HCT116 (cell line): Measurements from ENCODE around the gene SLC22A4. TPM values are rescaled to one million over a fixed set of nuclear protein-coding genes. Genes with fewer than 3 reads are reported as not detected.

ENCODE experiments used
- ATAC-seq: fragments of 200-7000 bp; cut with Tn5 transposase; 2 replicates; pipeline ENCODE4 v1.9.1; 2020; ENCODE audit warnings: mild to moderate bottlenecking, moderate library complexity
- BruUV-seq: library from RNA; stranded (reverse); fragments of 400-500 nt; replicated peaks from 2 replicates; lab custom pipeline; 2021; lab: Mats Ljungman, UMichigan
- CTCF ChIA-PET: fragments of 300-600 bp; sonication (Branson Sonifier 250); formaldehyde crosslinking; loops from one replicate; lab custom pipeline; 2021; ENCODE audit warnings: antibody characterized with exemption; lab: Charles Lee
- POLR2A ChIA-PET: fragments of 300-600, 350-600 bp; sonication (Branson Sonifier 250); formaldehyde crosslinking; loops from one replicate; lab custom pipeline; 2021; ENCODE audit warnings: antibody characterized with exemption; lab: Charles Lee
- RAD21 ChIA-PET, 2 experiments: fragments of 300-600 bp; sonication (Branson Sonifier 250); formaldehyde crosslinking; loops; one replicate each; lab custom pipeline; 2023; ENCODE audit warnings: low total read pairs in 2 of 2; ENCODE audit not compliant: uncharacterized antibody in 2 of 2, unreplicated experiment in 2 of 2, low non-redundant PET in 1 of 2; lab: Charles Lee
- DNase-seq: peaks from one replicate; pipeline ENCODE4 v3.0.0-alpha.2; 2010; ENCODE audit warnings: low read depth, low spot score
- H2AFZ ChIP-seq: fragments of 200-600 bp; shearing (Covaris generic), sonication (generic); 2 replicates; pipeline ENCODE4 v1.6.1; 2017; ENCODE audit warnings: low read depth, mixed run types, mixed read lengths, antibody characterized with exemption, low read length; ENCODE audit not compliant: poor library complexity, severe bottlenecking
- H3K27ac ChIP-seq: 2 replicates; pipeline ENCODE4 v1.5.1; 2012; ENCODE audit warnings: low read depth, low read length
- H3K27me3 ChIP-seq: fragments of 200-600 bp; sonication (generic); 2 replicates; pipeline ENCODE4 v1.6.1; 2016; ENCODE audit warnings: mixed run types, low read length, mixed read lengths; ENCODE audit not compliant: insufficient read depth
- H3K36me3 ChIP-seq, 2 experiments: fragments of 200-500 bp in 1 of 2; fragments of 200-600 bp in 1 of 2; sonication (Bioruptor generic) in 1 of 2; sonication (generic) in 1 of 2; 2 replicates each; pipeline versions ENCODE4 v1.5.1 to v1.6.1; 2014 to 2016; ENCODE audit warnings: low read length in 2 of 2, inconsistent platforms in 1 of 2, mixed read lengths in 1 of 2, mixed run types in 1 of 2; ENCODE audit not compliant: insufficient read depth in 2 of 2, control insufficient read depth in 1 of 2
- H3K4me1 ChIP-seq, 2 experiments: fragments of 200-600 bp in 1 of 2; sonication (generic) in 1 of 2; 2 replicates each; pipeline versions ENCODE4 v1.5.1 to v1.6.1; 2012 to 2017; ENCODE audit warnings: low read length in 2 of 2, inconsistent platforms in 1 of 2, mild to moderate bottlenecking in 1 of 2, mixed read lengths in 1 of 2, mixed run types in 1 of 2, moderate library complexity in 1 of 2; ENCODE audit not compliant: insufficient read depth in 2 of 2, control insufficient read depth in 1 of 2
- H3K4me2 ChIP-seq: fragments of 200-600 bp; sonication (generic); 2 replicates; pipeline ENCODE4 v1.6.1; 2017; ENCODE audit warnings: mixed run types, low read length, mixed read lengths
- H3K4me3 ChIP-seq, 2 experiments: fragments of 200-600 bp in 1 of 2; sonication (generic) in 1 of 2; replicated peaks in 1 of 2; 2 replicates each; pipeline ENCODE4 v1.5.1; 2011 to 2016; ENCODE audit warnings: low read length in 2 of 2, control low read depth in 1 of 2, low read depth in 1 of 2, mild to moderate bottlenecking in 1 of 2, mixed read lengths in 1 of 2, mixed run types in 1 of 2
- H3K79me2 ChIP-seq: fragments of 200-600 bp; sonication (generic); 2 replicates; pipeline ENCODE4 v1.6.1; 2017; ENCODE audit warnings: mild to moderate bottlenecking, mixed run types, low read length, moderate library complexity, mixed read lengths; ENCODE audit not compliant: insufficient read depth
- H3K9ac ChIP-seq: fragments of 200-600 bp; sonication (generic); 2 replicates; pipeline ENCODE4 v1.6.1; 2016; ENCODE audit warnings: low read length, mixed read lengths
- H3K9me2 ChIP-seq: fragments of 200-600 bp; sonication (generic), shearing (Covaris generic); 2 replicates; pipeline ENCODE4 v1.6.1; 2017; ENCODE audit warnings: mixed run types, mild to moderate bottlenecking, moderate library complexity; ENCODE audit not compliant: insufficient read depth
- H3K9me3 ChIP-seq, 2 experiments: fragments of 200-500 bp in 1 of 2; fragments of 200-600 bp in 1 of 2; sonication (Bioruptor generic) in 1 of 2; sonication (generic) in 1 of 2; 2 replicates each; pipeline ENCODE4 v1.6.1; 2014 to 2017; ENCODE audit warnings: low read length in 2 of 2, mixed read lengths in 2 of 2, inconsistent platforms in 1 of 2, low read depth in 1 of 2, mild to moderate bottlenecking in 1 of 2, mixed run types in 1 of 2, moderate library complexity in 1 of 2; ENCODE audit not compliant: control insufficient read depth in 1 of 2, insufficient read depth in 1 of 2
- H4K20me1 ChIP-seq: fragments of 200-600 bp; sonication (generic), shearing (Covaris generic); 2 replicates; pipeline ENCODE4 v1.6.1; 2017; ENCODE audit warnings: mixed run types, mild to moderate bottlenecking, moderate library complexity; ENCODE audit not compliant: insufficient read depth
- CBX3 ChIP-seq: IDR thresholded peaks from 2 replicates; pipeline ENCODE4 v1.6.1; 2012; ENCODE audit warnings: low read depth
- EGR1 ChIP-seq: IDR thresholded peaks from 2 replicates; pipeline ENCODE4 v1.6.1; 2012; ENCODE audit warnings: low read depth
- JUND ChIP-seq: IDR thresholded peaks from 2 replicates; pipeline ENCODE4 v1.6.1; 2012
- POLR2A ChIP-seq: IDR thresholded peaks from 2 replicates; pipeline ENCODE4 v1.7.0; 2011; ENCODE audit warnings: borderline replicate concordance; ENCODE audit not compliant: insufficient read depth, insufficient read length; ENCODE audit errors: extremely low read depth
- RAD21 ChIP-seq: IDR thresholded peaks from 2 replicates; pipeline ENCODE4 v1.6.1; 2012; ENCODE audit warnings: low read depth, mild to moderate bottlenecking
- SIN3A ChIP-seq: IDR thresholded peaks from 2 replicates; pipeline ENCODE4 v1.6.1; 2012; ENCODE audit warnings: low read depth
- SP1 ChIP-seq: IDR thresholded peaks from 2 replicates; pipeline ENCODE4 v1.6.1; 2012; ENCODE audit warnings: low read depth
- TCF7L2 ChIP-seq: IDR thresholded peaks from 2 replicates; pipeline ENCODE4 v1.7.0; 2011; ENCODE audit warnings: borderline replicate concordance, inconsistent platforms; ENCODE audit not compliant: insufficient read depth, insufficient read length; ENCODE audit errors: extremely low read depth
- ZFX ChIP-seq: fragments of 450-650 bp; IDR thresholded peaks from 2 replicates; pipeline ENCODE4 v1.6.1; 2017
- intact Hi-C: fragments of 100-400 bp; cut with micrococcal nuclease; formaldehyde crosslinking; loops from 2 replicates; pipeline ENCODE4 v1.10.0; 2022
- total RNA-seq: library from RNA; stranded (reverse); gene quantifications from one replicate; pipeline ENCODE4 v1.2.1, GENCODE V29; 2021; ENCODE audit not compliant: unreplicated experiment
- TF ChIP-seq, protein P1 (sequence below): IDR thresholded peaks from 2 replicates; pipeline ENCODE4 v1.6.1; 2012
- TF ChIP-seq, protein P2 (sequence below), 3 experiments: fragments of 200-600 bp in 1 of 3; sonication (generic) in 1 of 3; IDR thresholded peaks in 2 of 3; conservative IDR thresholded peaks in 1 of 3; 2 replicates each; pipeline ENCODE4 v1.5.1; 2012 to 2017; ENCODE audit warnings: low read depth in 2 of 3, low read length in 2 of 3, antibody characterized with exemption in 1 of 3, borderline replicate concordance in 1 of 3, control low read depth in 1 of 3, mild to moderate bottlenecking in 1 of 3, mixed read lengths in 1 of 3, mixed run types in 1 of 3, moderate library complexity in 1 of 3; ENCODE audit not compliant: insufficient read depth in 1 of 3
- TF ChIP-seq, protein P3 (sequence below): IDR thresholded peaks from 2 replicates; pipeline ENCODE4 v1.6.1; 2011; ENCODE audit warnings: mild to moderate bottlenecking, low read length, moderate library complexity; ENCODE audit not compliant: insufficient replicate concordance; ENCODE audit errors: extremely low read depth
- TF ChIP-seq, protein P4 (sequence below): IDR thresholded peaks from 2 replicates; pipeline ENCODE4 v1.6.1; 2012

SLC22A4 gene
- total RNA-seq, 1 experiment from 2014 or later, result 0.59 TPM

DNA sequence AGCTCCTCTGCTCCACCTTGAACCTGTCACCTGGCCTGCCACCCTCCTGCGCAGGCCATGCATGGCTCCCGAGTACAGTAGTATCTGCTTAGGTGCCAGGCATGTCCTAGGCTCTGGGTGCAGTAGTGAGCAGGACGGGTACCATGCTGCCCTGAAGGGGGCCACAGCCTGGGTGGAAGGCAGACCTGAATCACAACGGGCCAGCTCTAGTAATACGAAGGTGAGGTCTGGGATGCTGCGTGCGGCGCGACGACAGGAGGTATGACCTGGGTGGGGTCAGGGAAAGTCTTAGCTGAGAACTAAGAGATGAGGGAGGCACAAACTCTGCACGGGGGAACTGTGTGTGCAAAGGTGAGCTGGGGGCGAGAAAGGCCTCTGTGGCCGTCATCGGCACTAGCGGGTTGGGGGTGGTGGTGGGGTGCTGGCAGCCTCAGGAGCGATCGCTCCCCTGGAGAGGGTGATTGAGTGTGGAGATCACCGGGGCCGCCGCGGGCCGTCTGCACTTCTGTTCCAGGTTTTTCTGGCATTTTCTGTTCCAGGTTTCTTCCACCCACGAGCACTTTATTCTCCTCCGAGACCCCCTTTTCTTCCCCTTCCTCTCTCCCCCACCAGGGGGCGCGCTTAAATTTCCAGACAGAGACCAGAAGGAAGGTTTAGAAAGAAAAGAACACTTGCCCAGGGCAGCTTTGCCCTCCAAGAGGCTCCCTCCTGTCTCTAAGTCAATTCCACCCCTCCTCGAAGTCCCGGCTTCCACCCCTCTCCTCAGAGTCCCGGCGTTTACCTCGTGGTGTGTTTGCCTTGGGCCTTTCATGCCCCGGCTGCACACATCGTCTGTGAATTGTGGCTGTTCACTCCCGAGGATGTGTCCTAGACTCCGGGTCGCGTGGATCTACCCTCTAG, 21.6 kb upstream of the SLC22A4 start:
- ATAC-seq (peak; percentile 80), DNase-seq (no peak)
- no peaks in the 10 kb centered on the region for H3K36me3 ChIP-seq
- ChIA-PET CTCF (interaction anchor here (1.3 to 1.4 kb wide), 2 partner anchors 21 to 34 kb away, joined by 6 read pairs; no protein-coding TSS in a partner anchor), RAD21 (no interaction called here), POLR2A (interaction anchor here (1.6 kb wide), 1 partner anchor 22 kb away, joined by 4 read pairs; the partner anchor contains the start of gene SLC22A4)
- peak overlapping the region; percentile 16; the same call in 1 of the 2 replicates for H3K9ac ChIP-seq
- no peaks in the 10 kb centered on the region for H3K27me3 ChIP-seq
- no peaks in the 10 kb centered on the region for H4K20me1 ChIP-seq
- peak overlapping the region; percentile 93 for H2AFZ ChIP-seq
- intact Hi-C loops, result loop anchor here (10.0 kb wide), 1 partner anchor 208 kb away; the partner anchor contains the start of gene IL3
- H3K9me2 ChIP-seq, result no peaks in the 10 kb centered on the region
- no peak overlapping the region for H3K4me3 ChIP-seq
- BruUV-seq, result no TSS peak
- H3K4me2 ChIP-seq, result peak overlapping the region; percentile 38
- H3K9me3 ChIP-seq, result no peaks in the 10 kb centered on the region
- H3K27ac ChIP-seq, result no peak overlapping the region
- H3K4me1 ChIP-seq, result peaks cover 0 to 9% of the 10 kb centered on the region in 2 experiments; a peak in 2 of 4 replicates
- no peaks in the 10 kb centered on the region for H3K79me2 ChIP-seq
- TF ChIP-seq, protein P1, sequence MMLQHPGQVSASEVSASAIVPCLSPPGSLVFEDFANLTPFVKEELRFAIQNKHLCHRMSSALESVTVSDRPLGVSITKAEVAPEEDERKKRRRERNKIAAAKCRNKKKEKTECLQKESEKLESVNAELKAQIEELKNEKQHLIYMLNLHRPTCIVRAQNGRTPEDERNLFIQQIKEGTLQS, result no peak
- TF ChIP-seq, protein P2, sequence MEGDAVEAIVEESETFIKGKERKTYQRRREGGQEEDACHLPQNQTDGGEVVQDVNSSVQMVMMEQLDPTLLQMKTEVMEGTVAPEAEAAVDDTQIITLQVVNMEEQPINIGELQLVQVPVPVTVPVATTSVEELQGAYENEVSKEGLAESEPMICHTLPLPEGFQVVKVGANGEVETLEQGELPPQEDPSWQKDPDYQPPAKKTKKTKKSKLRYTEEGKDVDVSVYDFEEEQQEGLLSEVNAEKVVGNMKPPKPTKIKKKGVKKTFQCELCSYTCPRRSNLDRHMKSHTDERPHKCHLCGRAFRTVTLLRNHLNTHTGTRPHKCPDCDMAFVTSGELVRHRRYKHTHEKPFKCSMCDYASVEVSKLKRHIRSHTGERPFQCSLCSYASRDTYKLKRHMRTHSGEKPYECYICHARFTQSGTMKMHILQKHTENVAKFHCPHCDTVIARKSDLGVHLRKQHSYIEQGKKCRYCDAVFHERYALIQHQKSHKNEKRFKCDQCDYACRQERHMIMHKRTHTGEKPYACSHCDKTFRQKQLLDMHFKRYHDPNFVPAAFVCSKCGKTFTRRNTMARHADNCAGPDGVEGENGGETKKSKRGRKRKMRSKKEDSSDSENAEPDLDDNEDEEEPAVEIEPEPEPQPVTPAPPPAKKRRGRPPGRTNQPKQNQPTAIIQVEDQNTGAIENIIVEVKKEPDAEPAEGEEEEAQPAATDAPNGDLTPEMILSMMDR (IDR thresholded peaks at IDR 0.05 in 2 of 3, conservative IDR thresholded peaks at IDR 0.05 in 1 of 3; ENCODE audit: borderline replicate concordance in 1 of 3, insufficient read depth in 1 of 3, low read depth in 2 of 3, low read length in 2 of 3), result peak; percentile 80 to 90 (median 86)
- TF ChIP-seq RAD21, result peak; percentile 78

DNA sequence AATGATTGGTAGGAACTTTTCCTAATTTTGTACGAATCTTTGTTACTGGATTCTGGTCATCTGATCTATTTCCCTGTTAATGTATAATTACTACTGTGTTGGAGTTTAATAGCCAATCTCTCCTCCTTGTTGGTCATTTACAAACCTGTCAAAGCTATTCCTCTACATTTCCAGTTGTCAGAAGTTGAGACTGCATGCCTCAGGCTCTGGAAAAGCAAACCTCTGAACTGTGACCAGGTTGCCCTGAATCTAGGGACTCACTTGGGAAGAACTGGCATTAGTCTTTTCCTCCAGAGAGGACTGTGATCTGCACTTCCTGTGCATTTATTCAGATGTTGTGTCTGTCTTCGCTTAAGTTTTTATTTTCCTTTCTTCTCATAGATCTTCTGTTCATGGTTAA, 20.6 kb upstream of the SLC22A4 start:
- H3K9me2 ChIP-seq, result no peaks in the 10 kb centered on the region
- H3K4me1 ChIP-seq, result peaks cover 0 to 14% of the 10 kb centered on the region in 2 experiments; a peak in 2 of 4 replicates
- no peak overlapping the region for H3K9ac ChIP-seq
- no peaks in the 10 kb centered on the region for H3K27me3 ChIP-seq
- H4K20me1 ChIP-seq, result no peaks in the 10 kb centered on the region
- no TSS peak for BruUV-seq
- H3K4me3 ChIP-seq, result no peak overlapping the region
- H3K4me2 ChIP-seq, result no peak overlapping the region
- peak overlapping the region; percentile 93 for H2AFZ ChIP-seq
- H3K9me3 ChIP-seq, result no peaks in the 10 kb centered on the region
- no peak overlapping the region for H3K27ac ChIP-seq
- DNase-seq (no peak), ATAC-seq (no peak)
- ChIA-PET POLR2A (no interaction called here), CTCF (no interaction called here), RAD21 (no interaction called here)
- intact Hi-C loops, result loop anchor here (10.0 kb wide), 1 partner anchor 209 kb away; the partner anchor contains the start of gene IL3
- TF ChIP-seq, protein P3, sequence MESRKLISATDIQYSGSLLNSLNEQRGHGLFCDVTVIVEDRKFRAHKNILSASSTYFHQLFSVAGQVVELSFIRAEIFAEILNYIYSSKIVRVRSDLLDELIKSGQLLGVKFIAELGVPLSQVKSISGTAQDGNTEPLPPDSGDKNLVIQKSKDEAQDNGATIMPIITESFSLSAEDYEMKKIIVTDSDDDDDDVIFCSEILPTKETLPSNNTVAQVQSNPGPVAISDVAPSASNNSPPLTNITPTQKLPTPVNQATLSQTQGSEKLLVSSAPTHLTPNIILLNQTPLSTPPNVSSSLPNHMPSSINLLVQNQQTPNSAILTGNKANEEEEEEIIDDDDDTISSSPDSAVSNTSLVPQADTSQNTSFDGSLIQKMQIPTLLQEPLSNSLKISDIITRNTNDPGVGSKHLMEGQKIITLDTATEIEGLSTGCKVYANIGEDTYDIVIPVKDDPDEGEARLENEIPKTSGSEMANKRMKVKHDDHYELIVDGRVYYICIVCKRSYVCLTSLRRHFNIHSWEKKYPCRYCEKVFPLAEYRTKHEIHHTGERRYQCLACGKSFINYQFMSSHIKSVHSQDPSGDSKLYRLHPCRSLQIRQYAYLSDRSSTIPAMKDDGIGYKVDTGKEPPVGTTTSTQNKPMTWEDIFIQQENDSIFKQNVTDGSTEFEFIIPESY, result no peak
- TF ChIP-seq JUND (no peak), TCF7L2 (no peak), SIN3A (no peak), CBX3 (no peak), ZFX (no peak), POLR2A (no peak), SP1 (no peak), EGR1 (no peak)
- TF ChIP-seq, protein P1, result no peak
- TF ChIP-seq, protein P4, sequence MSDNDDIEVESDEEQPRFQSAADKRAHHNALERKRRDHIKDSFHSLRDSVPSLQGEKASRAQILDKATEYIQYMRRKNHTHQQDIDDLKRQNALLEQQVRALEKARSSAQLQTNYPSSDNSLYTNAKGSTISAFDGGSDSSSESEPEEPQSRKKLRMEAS, result no peak
- no peaks in the 10 kb centered on the region for H3K79me2 ChIP-seq
- H3K36me3 ChIP-seq, result no peaks in the 10 kb centered on the region
